Measurements from ENCODE around the gene PLEKHG2.

DNA sequence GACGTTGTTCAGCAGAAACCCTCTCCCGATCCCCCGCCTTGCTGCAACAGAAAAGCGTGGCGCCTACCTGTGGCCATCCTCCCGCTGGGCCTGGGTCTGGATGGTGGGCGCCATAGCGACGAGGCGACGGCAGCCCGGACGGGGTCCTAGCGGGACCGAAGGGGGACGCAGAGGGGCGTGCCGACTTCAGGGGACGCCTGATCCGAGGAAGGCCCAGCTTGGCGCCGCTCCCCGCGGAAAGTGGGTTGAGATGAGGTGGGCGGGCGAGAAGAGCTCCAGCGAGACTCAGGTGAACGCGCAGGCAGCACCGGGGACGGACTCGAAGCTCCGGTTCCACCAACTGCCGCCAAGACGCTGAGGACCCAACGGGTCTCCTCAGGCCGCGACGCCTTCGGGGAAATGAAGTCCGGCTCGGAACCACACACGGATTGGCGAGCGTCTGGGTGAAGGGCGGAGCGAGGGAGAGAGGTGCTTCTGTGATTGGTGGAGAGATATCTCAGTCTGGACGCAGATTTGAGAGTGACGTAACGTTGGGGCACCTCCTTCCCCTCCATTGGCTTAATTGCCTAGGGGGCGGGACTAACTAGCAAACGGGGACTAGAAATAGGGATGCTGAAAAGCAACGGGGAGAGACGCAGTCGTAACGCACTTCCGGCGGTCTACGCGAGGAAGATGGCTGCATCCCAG is 21.6 kb upstream of the PLEKHG2 start, which contains the start of the genes MED29 and PAF1:
- TF ChIP-seq, protein P1, sequence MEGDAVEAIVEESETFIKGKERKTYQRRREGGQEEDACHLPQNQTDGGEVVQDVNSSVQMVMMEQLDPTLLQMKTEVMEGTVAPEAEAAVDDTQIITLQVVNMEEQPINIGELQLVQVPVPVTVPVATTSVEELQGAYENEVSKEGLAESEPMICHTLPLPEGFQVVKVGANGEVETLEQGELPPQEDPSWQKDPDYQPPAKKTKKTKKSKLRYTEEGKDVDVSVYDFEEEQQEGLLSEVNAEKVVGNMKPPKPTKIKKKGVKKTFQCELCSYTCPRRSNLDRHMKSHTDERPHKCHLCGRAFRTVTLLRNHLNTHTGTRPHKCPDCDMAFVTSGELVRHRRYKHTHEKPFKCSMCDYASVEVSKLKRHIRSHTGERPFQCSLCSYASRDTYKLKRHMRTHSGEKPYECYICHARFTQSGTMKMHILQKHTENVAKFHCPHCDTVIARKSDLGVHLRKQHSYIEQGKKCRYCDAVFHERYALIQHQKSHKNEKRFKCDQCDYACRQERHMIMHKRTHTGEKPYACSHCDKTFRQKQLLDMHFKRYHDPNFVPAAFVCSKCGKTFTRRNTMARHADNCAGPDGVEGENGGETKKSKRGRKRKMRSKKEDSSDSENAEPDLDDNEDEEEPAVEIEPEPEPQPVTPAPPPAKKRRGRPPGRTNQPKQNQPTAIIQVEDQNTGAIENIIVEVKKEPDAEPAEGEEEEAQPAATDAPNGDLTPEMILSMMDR (IDR thresholded peaks at IDR 0.05; ENCODE audit: low read length) = no peak
- TF ChIP-seq EZH2 (optimal IDR thresholded peaks at IDR 0.05; ENCODE audit: low read depth, low read length) (no peak), EZH2phosphoT487 (IDR thresholded peaks at IDR 0.05; ENCODE audit: low read length) (no peak)
